ENCODE data around the gene DPP6.

DPP6 gene

GRCh38 chr7:154679379-154680053, 627.3 kb downstream of the DPP6 start:
- H3K9me2 ChIP-seq (replicated peaks; ENCODE audit: low read depth, low read length) = no peaks in the 10 kb centered on the region
- H3K4me2 ChIP-seq (ENCODE audit: low read depth, low read length, poor library complexity, severe bottlenecking) = no peak overlapping the region
- H3K36me3 ChIP-seq (ENCODE audit: insufficient read depth, low read length) = no peaks in the 10 kb centered on the region
- H2AFZ ChIP-seq (ENCODE audit: low read length) = no peak overlapping the region
- TF ChIP-seq EZH2phosphoT487 (IDR thresholded peaks at IDR 0.05; ENCODE audit: borderline replicate concordance) = no peak
- no peak for TF ChIP-seq CTCF (conservative IDR thresholded peaks at IDR 0.05; ENCODE audit: low read length)
- no peaks in the 10 kb centered on the region; the same call in 1 of the 2 replicates for H3K9me3 ChIP-seq (ENCODE audit: insufficient read depth, low read depth, low read length)
- H3K27me3 ChIP-seq (ENCODE audit: insufficient read depth, low read length, poor library complexity, severe bottlenecking) = no peaks in the 10 kb centered on the region
- H3K79me2 ChIP-seq (ENCODE audit: insufficient read depth, low read length) = no peaks in the 10 kb centered on the region
- H3K4me3 ChIP-seq (ENCODE audit: low read length, poor library complexity, severe bottlenecking) = no peak overlapping the region
- H3K4me1 ChIP-seq (ENCODE audit: insufficient read depth, low read length, poor library complexity, severe bottlenecking) = no peaks in the 10 kb centered on the region
- H3F3A ChIP-seq (ENCODE audit: low read depth) = no peaks in the 10 kb centered on the region
- H4K20me1 ChIP-seq (ENCODE audit: insufficient read depth, low read length, poor library complexity, severe bottlenecking) = no peaks in the 10 kb centered on the region
- no peak overlapping the region for H3K9ac ChIP-seq (ENCODE audit: low read depth, low read length, poor library complexity, severe bottlenecking)

GRCh38 chr7:154680894-154681659, 628.9 kb downstream of the DPP6 start:
- no peaks in the 10 kb centered on the region for H3K79me2 ChIP-seq (ENCODE audit: insufficient read depth, low read length)
- H3K27me3 ChIP-seq (ENCODE audit: insufficient read depth, low read length, poor library complexity, severe bottlenecking) = no peaks in the 10 kb centered on the region
- no peaks in the 10 kb centered on the region for H4K20me1 ChIP-seq (ENCODE audit: insufficient read depth, low read length, poor library complexity, severe bottlenecking)
- no peaks in the 10 kb centered on the region for H3F3A ChIP-seq (ENCODE audit: low read depth)
- H3K36me3 ChIP-seq (ENCODE audit: insufficient read depth, low read length) = no peaks in the 10 kb centered on the region
- TF ChIP-seq CTCF (conservative IDR thresholded peaks at IDR 0.05; ENCODE audit: low read length) (no peak), EZH2phosphoT487 (IDR thresholded peaks at IDR 0.05; ENCODE audit: borderline replicate concordance) (no peak)
- no peak overlapping the region for H2AFZ ChIP-seq (ENCODE audit: low read length)
- H3K9me2 ChIP-seq (replicated peaks; ENCODE audit: low read depth, low read length) = no peaks in the 10 kb centered on the region
- no peak overlapping the region for H3K4me3 ChIP-seq (ENCODE audit: low read length, poor library complexity, severe bottlenecking)
- no peak overlapping the region for H3K4me2 ChIP-seq (ENCODE audit: low read depth, low read length, poor library complexity, severe bottlenecking)
- H3K4me1 ChIP-seq (ENCODE audit: insufficient read depth, low read length, poor library complexity, severe bottlenecking) = no peaks in the 10 kb centered on the region
- no peak overlapping the region for H3K9ac ChIP-seq (ENCODE audit: low read depth, low read length, poor library complexity, severe bottlenecking)
- H3K9me3 ChIP-seq (ENCODE audit: insufficient read depth, low read depth, low read length) = no peaks in the 10 kb centered on the region

- Histone ChIP-seq H3K9me2 (replicated peaks; ENCODE audit: low read depth, low read length) (no peaks in the 10 kb centered on the region), H3K9me3 (ENCODE audit: insufficient read depth, low read depth, low read length) (no peaks in the 10 kb centered on the region), H3F3A (ENCODE audit: low read depth) (no peaks in the 10 kb centered on the region), H3K9ac (ENCODE audit: low read depth, low read length, poor library complexity, severe bottlenecking) (no peak overlapping the region), H3K27me3 (ENCODE audit: insufficient read depth, low read length, poor library complexity, severe bottlenecking) (no peaks in the 10 kb centered on the region), H2AFZ (ENCODE audit: low read length) (no peak overlapping the region), H4K20me1 (ENCODE audit: insufficient read depth, low read length, poor library complexity, severe bottlenecking) (no peaks in the 10 kb centered on the region), H3K4me1 (ENCODE audit: insufficient read depth, low read length, poor library complexity, severe bottlenecking) (no peaks in the 10 kb centered on the region), H3K79me2 (ENCODE audit: insufficient read depth, low read length) (no peaks in the 10 kb centered on the region), H3K4me2 (ENCODE audit: low read depth, low read length, poor library complexity, severe bottlenecking) (no peak overlapping the region), H3K4me3 (ENCODE audit: low read length, poor library complexity, severe bottlenecking) (no peak overlapping the region), H3K36me3 (ENCODE audit: insufficient read depth, low read length) (no peaks in the 10 kb centered on the region)
- TF ChIP-seq EZH2phosphoT487 (IDR thresholded peaks at IDR 0.05; ENCODE audit: borderline replicate concordance) (no peak), CTCF (conservative IDR thresholded peaks at IDR 0.05; ENCODE audit: low read length) (no peak)
Measured at GRCh38 chr7:154682003-154682402, 629.8 kb downstream of the DPP6 start.

Data from Loucy (cell line).